K562 (cell line): ENCODE results near the gene COQ9. TPM values are rescaled to one million over a fixed set of nuclear protein-coding genes. Genes with fewer than 3 reads are reported as not detected.

ENCODE experiments used
- ATAC-seq: fragments of 200-7000 bp; cut with Tn5 transposase; 3 replicates; pipeline ENCODE4 v1.9.1; 2020; ENCODE audit warnings: moderate library complexity
- BruUV-seq: library from RNA; stranded (reverse); fragments of 400-500 nt; replicated peaks from 2 replicates; lab custom pipeline; 2021; lab: Mats Ljungman, UMichigan
- CTCF ChIA-PET: fragments of 300-600 bp; formaldehyde crosslinking; extraction: SDS; loops from one replicate; lab custom pipeline; 2021; ENCODE audit warnings: low intra/inter-chr PET ratio; lab: Yijun Ruan, JAX
- POLR2A ChIA-PET: fragments of 300-600, 350-650 bp; sonication (Branson Sonifier 250); formaldehyde crosslinking; extraction: SDS; loops from one replicate; lab custom pipeline; 2021; ENCODE audit warnings: antibody characterized with exemption, inconsistent platforms; lab: Yijun Ruan, JAX
- DNase-seq, 4 experiments: peaks; one replicate each; pipeline versions ENCODE4 v3.0.0 to v3.0.0-alpha.2; 2011 to 2018; ENCODE audit warnings: low spot score in 3 of 4, mixed read lengths in 3 of 4; ENCODE audit errors: extremely low read depth in 1 of 4
- FAIRE-seq: peaks from 2 replicates; lab custom pipeline; 2011; peaks lifted over from hg19 to GRCh38; lab: Jason Lieb, UNC
- H2AFZ ChIP-seq: 2 replicates; pipeline ENCODE4 v1.6.0; 2011; ENCODE audit warnings: low read depth, low read length, control low read depth, inconsistent platforms
- H3K27ac ChIP-seq: fragments of 200-600 bp; 3 replicates; pipeline ENCODE4 v1.8.0; 2011; ENCODE audit warnings: low read depth, mild to moderate bottlenecking, control low read depth, inconsistent platforms, low read length, moderate library complexity, mixed read lengths; ENCODE audit errors: extremely low read depth
- H3K27me3 ChIP-seq, 2 experiments: fragments of 300-600 bp in 1 of 2; 2 replicates in 1 of 2; 3 replicates in 1 of 2; pipeline versions ENCODE4 v1.6.0 to v1.8.0; 2011; ENCODE audit warnings: inconsistent platforms in 2 of 2, low read length in 2 of 2, mild to moderate bottlenecking in 1 of 2, mixed read lengths in 1 of 2, moderate library complexity in 1 of 2; ENCODE audit not compliant: control insufficient read depth in 2 of 2, insufficient read depth in 2 of 2
- H3K36me3 ChIP-seq: fragments of 300-600 bp; 3 replicates; pipeline ENCODE4 v1.8.0; 2011; ENCODE audit warnings: mild to moderate bottlenecking, low read length, inconsistent platforms; ENCODE audit not compliant: control insufficient read depth, insufficient read depth
- H3K4me1 ChIP-seq, 2 experiments: fragments of 200-600 bp in 1 of 2; replicated peaks in 1 of 2; 2 replicates in 1 of 2; 3 replicates in 1 of 2; pipeline versions ENCODE4 v1.5.1 to v1.8.0; 2011; ENCODE audit warnings: inconsistent platforms in 2 of 2, low read length in 2 of 2, mild to moderate bottlenecking in 1 of 2, mixed read lengths in 1 of 2, moderate library complexity in 1 of 2; ENCODE audit not compliant: control insufficient read depth in 2 of 2, insufficient read depth in 2 of 2
- H3K4me2 ChIP-seq: 2 replicates; pipeline ENCODE4 v1.6.1; 2011; ENCODE audit warnings: low read length, control low read depth, inconsistent platforms, mixed read lengths; ENCODE audit not compliant: insufficient read depth
- H3K4me3 ChIP-seq: fragments of 200-600 bp; sonication (generic), shearing (Covaris generic); 2 replicates; pipeline ENCODE4 v1.5.1; 2016; ENCODE audit warnings: control low read depth, inconsistent platforms
- H3K79me2 ChIP-seq: fragments of 200-600 bp; 3 replicates; pipeline ENCODE4 v1.8.0; 2011; ENCODE audit warnings: low read length, inconsistent platforms; ENCODE audit not compliant: control insufficient read depth, insufficient read depth
- H3K9ac ChIP-seq, 2 experiments: 2 replicates each; pipeline versions ENCODE4 v1.6.0 to v1.6.1; 2011; ENCODE audit warnings: low read depth in 2 of 2, low read length in 2 of 2, control low read depth in 1 of 2, inconsistent platforms in 1 of 2, mild to moderate bottlenecking in 1 of 2, mixed read lengths in 1 of 2; ENCODE audit not compliant: insufficient read depth in 1 of 2
- H3K9me1 ChIP-seq: one replicate; pipeline ENCODE4 v1.6.0; 2011; ENCODE audit warnings: inconsistent platforms, mild to moderate bottlenecking, low read length, moderate library complexity; ENCODE audit not compliant: control insufficient read depth, insufficient read depth
- H3K9me3 ChIP-seq: replicated peaks from 2 replicates; pipeline ENCODE4 v1.5.1; 2011; ENCODE audit warnings: low read depth, low read length, inconsistent platforms; ENCODE audit not compliant: control insufficient read depth, insufficient read depth
- H4K20me1 ChIP-seq: replicated peaks from 2 replicates; pipeline ENCODE4 v1.6.1; 2011; ENCODE audit warnings: low read length, inconsistent platforms, mixed read lengths; ENCODE audit not compliant: control insufficient read depth, insufficient read depth
- BHLHE40 ChIP-seq: IDR thresholded peaks from 2 replicates; pipeline ENCODE4 v1.6.1; 2011; ENCODE audit warnings: low read length, improper control_type of control experiment
- CHD1 ChIP-seq: fragments of 200-600 bp; sonication (generic); IDR thresholded peaks from one replicate; pipeline ENCODE4 v1.6.1; 2012; ENCODE audit warnings: mild to moderate bottlenecking, moderate library complexity, low read length, inconsistent platforms
- FOXK2 ChIP-seq, 2 experiments: fragments of 450-650 bp; IDR thresholded peaks in 1 of 2; conservative IDR thresholded peaks in 1 of 2; 2 replicates each; pipeline ENCODE4 v1.6.1; 2016; ENCODE audit warnings: low read depth in 2 of 2, mild to moderate bottlenecking in 1 of 2
- GABPB2 ChIP-seq: fragments of 250-450 bp; sonication (Bioruptor Pico); conservative IDR thresholded peaks from 2 replicates; pipeline ENCODE4 v1.5.1; 2021; ENCODE audit warnings: mild to moderate bottlenecking
- HEY1 ChIP-seq: fragments of 250-450 bp; sonication (Bioruptor Pico); IDR thresholded peaks from 2 replicates; pipeline ENCODE4 v1.5.0; 2020; ENCODE audit warnings: mild to moderate bottlenecking, moderate library complexity, borderline replicate concordance
- KAT7 ChIP-seq: sonication (generic); formaldehyde crosslinking; IDR thresholded peaks from 2 replicates; pipeline ENCODE4 v1.8.0; 2022; ENCODE audit warnings: missing genetic modification reagents, mild to moderate bottlenecking, borderline replicate concordance
- PCBP1 ChIP-seq: fragments of 200-400 bp; formaldehyde crosslinking; IDR thresholded peaks from 2 replicates; pipeline ENCODE4 v1.6.1; 2018; ENCODE audit warnings: mild to moderate bottlenecking, low read depth, low read length; ENCODE audit not compliant: poor library complexity, severe bottlenecking
- RAD51 ChIP-seq: fragments of 450-650 bp; IDR thresholded peaks from 2 replicates; pipeline ENCODE4 v1.7.1; 2016; ENCODE audit warnings: low read depth, mild to moderate bottlenecking, borderline replicate concordance
- TOE1 ChIP-seq, 2 experiments: fragments of 450-650 bp in 1 of 2; sonication (generic) in 1 of 2; formaldehyde crosslinking in 1 of 2; IDR thresholded peaks; 2 replicates each; pipeline versions ENCODE4 v1.7.1 to v1.8.0; 2016 to 2022; ENCODE audit warnings: borderline replicate concordance in 2 of 2, mild to moderate bottlenecking in 2 of 2, antibody characterized with exemption in 1 of 2, inconsistent platforms in 1 of 2, low read depth in 1 of 2, missing genetic modification reagents in 1 of 2, moderate library complexity in 1 of 2
- TSC22D4 ChIP-seq: fragments of 450-650 bp; IDR thresholded peaks from 2 replicates; pipeline ENCODE4 v1.6.1; 2016; ENCODE audit warnings: missing genetic modification characterization, missing biosample characterization, control low read depth
- ZSCAN29 ChIP-seq: fragments of 450-650 bp; IDR thresholded peaks from 2 replicates; pipeline ENCODE4 v1.6.1; 2017
- WGBS: fragments of 100-300 bp; shearing (Covaris generic); methylation state at CpG from one replicate; pipeline ENCODE4 v1.1.6; 2016; ENCODE audit warnings: low coverage, mixed read lengths; ENCODE audit not compliant: insufficient coverage; ENCODE audit errors: missing lambda C conversion rate; 5-methylcytosine and 5-hydroxymethylcytosine counted together
- in situ Hi-C: fragments of 300-500 bp; cut with MboI; formaldehyde crosslinking; loops from 4 replicates; pipeline ENCODE4 v1.15.0; 2018; ENCODE audit warnings: inconsistent platforms, mixed read lengths
- intact Hi-C: fragments of 100-400 bp; cut with micrococcal nuclease; formaldehyde crosslinking; loops from 2 replicates; pipeline ENCODE4 v1.14.2; 2022
- polyA plus RNA-seq, 8 experiments: library from polyadenylated mRNA; depleted of rRNA in 4 of 8; stranded (reverse) in 5 of 8; unstranded in 3 of 8; fragments of >200 nt; fragmentation: Nextera tagmentation in 2 of 8; fragmentation: Illumina TruSeq in 1 of 8; extraction: Ambion mirVana in 2 of 8; extraction: Trizol in 1 of 8; gene quantifications; 2 replicates each; pipeline versions ENCODE4 v1.2.1 to v1.2.3, GENCODE V29; 2011 to 2014; ENCODE audit warnings: inconsistent platforms in 1 of 8, missing spikeins in 1 of 8
- total RNA-seq, 7 experiments: library from RNA; depleted of rRNA in 6 of 7; stranded (reverse); fragments of >200 nt in 6 of 7; fragmentation: Illumina TruSeq in 2 of 7; extraction: Trizol in 2 of 7; gene quantifications; 2 replicates each; pipeline versions ENCODE4 v1.2.1 to v1.2.3, GENCODE V29; 2011 to 2021; ENCODE audit warnings: low replicate concordance in 1 of 7
- TF ChIP-seq, protein P1 (sequence below): fragments of 450-650 bp; formaldehyde crosslinking; IDR thresholded peaks from 2 replicates; pipeline ENCODE4 v1.4.0; 2020; ENCODE audit warnings: mild to moderate bottlenecking, moderate library complexity
- TF ChIP-seq, protein P2 (sequence below), 2 experiments: fragments of 250-450 bp in 1 of 2; fragments of 450-650 bp in 1 of 2; sonication (Bioruptor Pico) in 1 of 2; IDR thresholded peaks; 2 replicates each; pipeline versions ENCODE4 v1.6.1 to v1.8.0; 2016 to 2021; ENCODE audit warnings: mild to moderate bottlenecking in 2 of 2, moderate library complexity in 2 of 2, missing compliant biosample characterization in 1 of 2, missing genetic modification characterization in 1 of 2

The COQ9 gene
- total and polyA plus RNA-seq, 9 of the 15 experiments (the other 6 are each of a cell fraction or from before 2014, with no cell fraction given) = 35.0 to 139 (median 71.4) TPM

GRCh38 chr16:57413301-57413730 lies 34.0 kb upstream of the COQ9 start:
- Histone ChIP-seq H3K4me3 (no peak overlapping the region), H3K9me1 (no peaks in the 10 kb centered on the region), H3K27me3 (peaks cover 11 to 50% of the 10 kb centered on the region in 2 experiments; a peak in 4 of 5 replicates), H2AFZ (no peak overlapping the region), H3K9me3 (no peaks in the 10 kb centered on the region), H3K79me2 (no peaks in the 10 kb centered on the region), H4K20me1 (no peaks in the 10 kb centered on the region), H3K36me3 (no peaks in the 10 kb centered on the region), H3K4me2 (no peak overlapping the region), H3K27ac (no peak overlapping the region), H3K4me1 (peaks cover 0 to 25% of the 10 kb centered on the region in 2 experiments; a peak in 4 of 5 replicates), H3K9ac (no peak overlapping the region)
- FAIRE-seq (no peak), ATAC-seq (no peak), DNase-seq (no peak)
- in situ Hi-C loops = loop anchor here (10.0 kb wide), 1 partner anchor 329 kb away; no protein-coding TSS in a partner anchor
- intact Hi-C loops = no loop called here
- BruUV-seq = no TSS peak
- ChIA-PET POLR2A (interaction anchor here (0.7 to 1.2 kb wide), 4 partner anchors 9 to 171 kb away, joined by 3 to 5 read pairs (median 4); partner anchors contain the start of gene CCL17), CTCF (interaction anchor here (1.4 kb wide), 1 partner anchor 113 kb away, joined by 3 read pairs; no protein-coding TSS in a partner anchor)
- TF ChIP-seq RAD51 (no peak), HEY1 (no peak), PCBP1 (no peak), FOXK2 (conservative IDR thresholded peaks at IDR 0.05 in 1 of 2, IDR thresholded peaks at IDR 0.05 in 1 of 2; ENCODE audit: low read depth in 2 of 2) (no peak)
- 9% methylated on average over 5 of the region's 5 CpGs for WGBS

- no peak overlapping the region for H3K4me2 ChIP-seq
- POLR2A ChIA-PET = interaction anchor here (0.6 to 1.2 kb wide), 4 partner anchors 17 to 431 kb away, joined by 3 to 4 read pairs (median 4); no protein-coding TSS in a partner anchor
- no peak overlapping the region for H3K27ac ChIP-seq
- TF ChIP-seq BHLHE40 (no peak), KAT7 (no peak), ZSCAN29 (no peak), TSC22D4 (tag) (no peak), TOE1 (IDR thresholded peaks at IDR 0.05; ENCODE audit: borderline replicate concordance) (no peak), TOE1 (CRISPR knock-in tag; IDR thresholded peaks at IDR 0.05; ENCODE audit: borderline replicate concordance, low read depth) (no peak), GABPB2 (CRISPR knock-in tag) (no peak), CHD1 (no peak)
- TF ChIP-seq, protein P1, sequence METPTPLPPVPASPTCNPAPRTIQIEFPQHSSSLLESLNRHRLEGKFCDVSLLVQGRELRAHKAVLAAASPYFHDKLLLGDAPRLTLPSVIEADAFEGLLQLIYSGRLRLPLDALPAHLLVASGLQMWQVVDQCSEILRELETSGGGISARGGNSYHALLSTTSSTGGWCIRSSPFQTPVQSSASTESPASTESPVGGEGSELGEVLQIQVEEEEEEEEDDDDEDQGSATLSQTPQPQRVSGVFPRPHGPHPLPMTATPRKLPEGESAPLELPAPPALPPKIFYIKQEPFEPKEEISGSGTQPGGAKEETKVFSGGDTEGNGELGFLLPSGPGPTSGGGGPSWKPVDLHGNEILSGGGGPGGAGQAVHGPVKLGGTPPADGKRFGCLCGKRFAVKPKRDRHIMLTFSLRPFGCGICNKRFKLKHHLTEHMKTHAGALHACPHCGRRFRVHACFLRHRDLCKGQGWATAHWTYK (CRISPR knock-in tag) = no peak
- TF ChIP-seq, protein P2, sequence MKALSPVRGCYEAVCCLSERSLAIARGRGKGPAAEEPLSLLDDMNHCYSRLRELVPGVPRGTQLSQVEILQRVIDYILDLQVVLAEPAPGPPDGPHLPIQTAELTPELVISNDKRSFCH (CRISPR knock-in tag; IDR thresholded peaks at IDR 0.05) = no peak
- TF ChIP-seq, protein P2 (tag; IDR thresholded peaks at IDR 0.05) = no peak
These were observed 33.5 kb upstream of the COQ9 start for GRCh38 chr16:57413733-57414132.

More at GRCh38 chr16:57413733-57414132, 33.5 kb upstream of the COQ9 start:
- Histone ChIP-seq H3K4me3 (no peak overlapping the region), H3K9me1 (no peaks in the 10 kb centered on the region), H3K36me3 (no peaks in the 10 kb centered on the region), H3K9ac (no peak overlapping the region), H3K27me3 (peaks cover 11 to 50% of the 10 kb centered on the region in 2 experiments; a peak in 4 of 5 replicates), H3K9me3 (no peaks in the 10 kb centered on the region), H3K79me2 (no peaks in the 10 kb centered on the region), H3K4me1 (peaks cover 0 to 25% of the 10 kb centered on the region in 2 experiments; a peak in 4 of 5 replicates), H2AFZ (no peak overlapping the region), H4K20me1 (no peaks in the 10 kb centered on the region)
- DNase-seq (no peak), ATAC-seq (no peak), FAIRE-seq (no peak)
- CTCF ChIA-PET = interaction anchor here (1.4 kb wide), 1 partner anchor 113 kb away, joined by 3 read pairs; no protein-coding TSS in a partner anchor
- intact Hi-C loops = no loop called here
- in situ Hi-C loops = loop anchor here (10.0 kb wide), 1 partner anchor 329 kb away; no protein-coding TSS in a partner anchor
- WGBS = 0% methylated on average over 7 of the region's 7 CpGs
- BruUV-seq = no TSS peak
